Measurements from ENCODE around the gene LRRC17.

GRCh38 chr7:102976493-102976892, 63.7 kb downstream of the LRRC17 start:
- TF ChIP-seq CTCF (conservative IDR thresholded peaks at IDR 0.05; ENCODE audit: low read depth, low read length) = no peak
- no peak for TF ChIP-seq USF2 (IDR thresholded peaks at IDR 0.05; ENCODE audit: low read depth, low read length)
- no peak for TF ChIP-seq RAD21 (IDR thresholded peaks at IDR 0.05; ENCODE audit: low read length)
- TF ChIP-seq POLR2A (IDR thresholded peaks at IDR 0.05; ENCODE audit: low read depth, low read length) = no peak
- no peak for TF ChIP-seq RCOR1 (IDR thresholded peaks at IDR 0.05; ENCODE audit: insufficient replicate concordance, low read length)
- no peak for TF ChIP-seq CHD1 (IDR thresholded peaks at IDR 0.05; ENCODE audit: low read depth, low read length)
- TF ChIP-seq SMC3 (IDR thresholded peaks at IDR 0.05; ENCODE audit: low read depth, low read length) = no peak

Measured in IMR-90 (cell line).